ENCODE results near the gene PRKN.
A peak's percentile ranks its signal among the peaks of the same experiment; 100 is the strongest.

The PRKN gene

GRCh38 chr6:161377116-161377515, 1350.5 kb downstream of the PRKN start:
- no peak for DNase-seq (ENCODE audit: low spot score)

- DNase-seq (ENCODE audit: low spot score), result no peak
Measured at GRCh38 chr6:161376367-161376766, 1351.2 kb downstream of the PRKN start.

DNA sequence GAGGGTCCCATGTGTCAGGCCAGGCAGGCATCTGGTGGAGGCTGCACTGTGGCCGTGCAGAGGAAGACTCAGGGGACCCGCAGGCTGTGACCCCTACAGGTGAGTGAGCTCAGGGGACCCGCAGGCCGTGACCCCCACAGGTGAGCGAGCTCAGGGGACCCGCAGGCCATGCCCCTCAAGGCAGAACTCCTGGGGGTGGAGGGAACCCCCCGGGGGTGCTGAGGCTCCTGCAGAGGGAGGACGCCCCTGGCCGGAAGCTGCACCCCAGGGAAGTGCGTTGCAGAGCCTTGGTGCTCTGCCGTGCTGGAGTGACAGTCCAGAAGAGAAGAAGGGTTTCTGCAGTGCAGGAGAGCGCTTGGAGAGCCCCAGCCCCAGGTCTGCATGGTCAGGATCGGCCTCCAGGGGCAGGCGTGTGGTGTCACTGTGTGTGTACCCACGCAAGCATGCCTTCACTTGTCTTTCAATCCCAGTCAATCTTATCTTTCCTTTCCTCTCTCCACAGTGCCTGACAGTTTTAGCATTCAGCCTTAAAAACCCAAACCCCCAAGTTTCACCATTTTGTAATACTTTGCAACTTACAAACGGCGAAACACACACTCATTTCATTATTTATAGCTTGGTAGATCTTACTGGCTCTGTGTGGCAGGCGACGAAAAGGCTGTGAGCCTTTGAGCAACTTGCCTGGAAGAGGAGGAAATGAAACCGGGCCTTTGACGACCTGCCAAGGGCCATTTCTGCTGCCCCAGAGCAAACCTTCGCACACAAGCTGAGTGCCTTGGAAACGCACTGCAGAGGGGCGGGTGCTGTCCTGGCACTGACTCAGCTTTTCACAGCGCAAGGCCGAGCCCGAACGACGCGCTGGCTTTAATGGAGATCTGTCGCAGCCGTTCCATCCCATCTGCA, 1352.3 kb downstream of the PRKN start:
- no peak for DNase-seq (ENCODE audit: low spot score)

- peak; percentile 72 for DNase-seq (ENCODE audit: low spot score)
Measured at GRCh38 chr6:161373905-161374451, 1353.6 kb downstream of the PRKN start.

DNA sequence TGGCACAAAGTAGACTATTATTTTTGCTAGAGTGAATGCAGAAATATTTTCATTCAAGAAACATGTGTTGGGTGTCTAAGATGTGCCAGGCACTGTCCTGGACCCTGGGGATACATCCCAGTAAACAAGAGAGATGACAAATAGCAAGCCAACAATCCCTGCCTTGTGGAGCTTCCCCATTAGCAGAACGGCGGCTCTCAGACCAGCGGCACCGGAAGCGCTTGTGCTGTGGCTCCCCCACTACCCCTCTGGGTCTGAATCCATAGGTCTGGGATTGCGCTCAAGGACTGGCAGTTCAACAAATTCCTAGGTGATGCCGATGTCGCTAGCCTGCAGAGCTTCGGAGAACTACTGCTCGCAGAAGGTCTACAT, 1355.2 kb downstream of the PRKN start:
- no peak for DNase-seq (ENCODE audit: low spot score)

- DNase-seq (ENCODE audit: low spot score), result peak; percentile 71
Measured at GRCh38 chr6:161370880-161371279, 1356.7 kb downstream of the PRKN start.

DNA sequence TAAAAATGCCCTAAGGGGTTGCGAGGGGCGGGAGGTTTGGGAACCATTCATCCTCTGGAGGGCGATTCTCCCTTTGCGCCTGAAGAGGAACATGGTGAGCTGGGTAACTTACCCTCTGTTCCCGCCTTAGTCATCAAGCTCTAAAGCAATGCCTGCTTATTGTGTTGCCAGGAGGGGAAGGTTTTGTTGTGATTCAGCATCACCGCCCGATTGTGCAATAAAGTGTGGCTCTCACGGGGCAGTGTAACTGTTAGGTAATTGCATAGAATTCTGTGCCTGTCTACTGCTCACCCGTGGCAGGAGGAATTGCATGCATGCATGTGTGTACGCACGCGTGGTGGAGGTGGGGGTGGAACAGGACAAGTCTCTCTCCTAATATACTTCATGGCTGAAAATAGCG, 1358.2 kb downstream of the PRKN start:
- no peak for DNase-seq (ENCODE audit: low spot score)

- DNase-seq (ENCODE audit: low spot score), result no peak
Measured at GRCh38 chr6:161368514-161368913, 1359.1 kb downstream of the PRKN start.

DNA sequence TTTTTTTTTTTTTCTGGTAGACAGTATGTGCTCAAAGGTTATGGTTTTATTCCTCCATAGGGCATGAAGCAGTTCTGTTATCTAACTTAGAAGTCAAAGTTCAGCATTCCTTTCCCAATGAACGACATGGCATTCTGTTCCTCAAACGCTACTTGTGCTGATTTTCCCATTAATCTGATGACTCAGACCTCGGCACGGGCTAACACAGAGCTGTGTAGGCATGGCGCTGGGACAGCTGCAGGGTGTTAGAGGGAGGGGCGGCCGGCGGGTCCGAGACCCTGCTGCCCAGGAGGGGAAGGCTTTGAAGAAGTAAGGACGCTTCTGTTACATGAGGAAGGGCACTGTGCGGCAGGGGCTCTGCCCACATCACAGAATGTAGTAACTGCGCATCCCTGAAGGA, 1360.1 kb downstream of the PRKN start:
- DNase-seq (ENCODE audit: low spot score), result no peak

GRCh38 chr6:161366301-161366923, 1361.2 kb downstream of the PRKN start:
- DNase-seq (ENCODE audit: low spot score), result no peak

DNA sequence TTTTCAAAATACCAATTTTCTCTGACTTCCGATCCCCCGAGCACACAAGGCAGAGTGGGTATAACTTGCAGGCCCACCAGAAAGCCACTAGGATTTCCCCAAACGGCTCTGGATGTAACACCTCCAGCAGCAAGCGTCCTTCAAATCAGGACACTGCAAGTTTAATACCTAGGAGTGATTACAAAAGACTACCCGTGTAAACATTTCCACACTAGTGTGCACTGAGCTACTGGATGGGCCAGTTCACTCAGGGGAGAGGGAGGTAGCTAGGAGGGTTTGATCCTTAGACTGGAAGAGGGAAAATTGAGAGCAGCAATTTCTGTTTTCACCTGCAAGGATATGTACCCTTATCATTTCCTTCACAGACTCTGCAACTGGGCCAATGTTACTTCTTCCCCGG, 1361.9 kb downstream of the PRKN start:
- no peak for DNase-seq (ENCODE audit: low spot score)

- DNase-seq (ENCODE audit: low spot score), result no peak
Measured at GRCh38 chr6:161363286-161363685, 1364.3 kb downstream of the PRKN start.

DNA sequence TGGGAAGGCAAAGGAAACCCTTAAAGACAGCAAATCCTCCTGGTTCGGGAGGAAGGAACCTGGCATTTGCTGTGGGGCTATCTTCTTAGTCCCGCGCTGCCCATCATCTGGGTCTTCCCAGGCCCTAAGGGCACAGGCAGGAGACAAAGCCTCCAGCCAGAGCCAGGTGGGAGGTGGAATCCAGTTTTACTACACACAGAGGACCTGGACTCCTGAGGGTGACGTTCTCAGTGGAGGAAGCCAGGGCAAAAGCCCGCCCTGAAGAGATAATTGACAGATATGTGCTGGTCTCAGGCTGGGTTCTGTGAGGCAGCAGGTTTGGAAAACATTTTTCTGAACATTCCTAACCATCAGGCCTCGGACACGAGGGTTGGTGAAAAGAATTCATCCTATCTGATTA, 1365.3 kb downstream of the PRKN start:
- no peak for DNase-seq (ENCODE audit: low spot score)

- no peak for DNase-seq (ENCODE audit: low spot score)
Measured at GRCh38 chr6:161361529-161361928, 1366.0 kb downstream of the PRKN start.

DNA sequence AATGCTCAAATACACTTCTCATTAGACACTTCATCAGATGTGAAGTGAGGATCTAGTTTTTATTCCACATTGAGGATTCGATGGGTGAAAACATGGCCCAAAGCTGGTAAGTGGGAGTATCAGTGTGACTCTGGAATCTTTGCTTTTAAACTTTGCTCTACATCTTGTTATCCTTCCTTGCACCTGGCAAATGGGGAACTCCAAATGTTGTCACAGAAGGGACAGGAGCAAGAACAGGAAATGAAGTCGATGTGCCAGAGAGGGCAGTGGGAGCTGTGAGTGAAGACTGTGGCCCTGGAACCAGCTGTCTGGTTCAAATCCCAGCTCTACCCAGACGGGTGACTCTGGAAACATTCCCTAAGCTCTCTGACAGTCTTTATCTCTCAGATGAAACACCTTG, 1367.0 kb downstream of the PRKN start:
- DNase-seq (ENCODE audit: low spot score), result no peak

GRCh38 chr6:161359618-161359945, 1368.0 kb downstream of the PRKN start:
- DNase-seq (ENCODE audit: low spot score), result no peak

DNA sequence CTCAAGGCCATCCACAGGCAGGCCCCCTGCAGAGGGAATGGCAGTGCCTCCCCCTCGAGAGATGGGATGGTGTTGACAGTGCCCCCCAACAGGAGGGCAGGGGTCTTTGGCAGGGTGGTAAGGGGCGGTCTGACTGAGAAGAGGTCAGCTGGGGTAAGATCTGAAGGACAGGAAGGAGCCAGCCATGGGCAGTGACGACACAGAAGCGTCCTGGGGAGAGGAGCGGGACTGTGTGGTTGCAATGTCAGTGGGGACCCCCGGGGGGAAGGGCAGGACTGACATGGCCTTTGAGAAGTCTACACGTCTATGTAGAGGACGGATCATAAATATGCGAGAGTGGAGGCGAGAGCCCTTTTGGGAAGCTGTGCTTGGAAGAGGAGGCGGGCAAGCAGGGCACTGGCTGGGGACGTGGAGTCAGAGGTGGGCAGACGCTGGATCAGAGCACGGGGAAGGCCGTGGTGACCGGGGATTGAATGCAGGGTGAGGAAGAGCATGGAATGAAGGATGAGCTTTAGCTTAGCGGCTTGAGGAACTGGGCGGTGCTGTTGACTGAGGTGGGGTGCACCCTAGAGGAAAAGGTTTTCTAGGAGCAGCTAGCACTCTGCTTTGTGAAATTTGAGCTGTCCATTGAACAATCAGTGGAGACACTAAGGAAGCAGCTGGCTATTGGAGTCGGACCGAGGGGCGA, 1371.3 kb downstream of the PRKN start:
- DNase-seq (ENCODE audit: low spot score), result no peak

- DNase-seq (ENCODE audit: low spot score), result no peak
Measured at GRCh38 chr6:161355696-161356095, 1371.9 kb downstream of the PRKN start.

DNA sequence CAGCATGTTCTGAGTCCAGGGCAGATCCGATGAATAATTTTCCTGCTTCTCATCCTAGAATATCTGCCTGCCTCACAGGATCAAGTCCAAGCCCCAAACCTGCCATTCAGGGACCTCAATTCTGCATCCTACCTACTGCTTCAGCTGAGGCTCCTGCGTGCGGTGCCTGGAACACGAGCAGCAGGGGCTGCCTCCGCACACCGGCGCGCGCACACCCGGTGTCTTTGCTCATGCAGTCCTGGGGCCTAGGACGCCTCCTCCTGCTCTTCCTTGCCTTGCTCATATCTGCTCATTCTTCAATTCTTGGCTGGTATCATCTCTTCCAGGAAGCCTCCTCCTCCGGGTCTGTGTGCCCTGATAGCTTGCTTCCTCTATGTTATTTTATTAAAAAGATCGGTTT, 1372.6 kb downstream of the PRKN start:
- no peak for DNase-seq (ENCODE audit: low spot score)

- no peak for DNase-seq (ENCODE audit: low spot score)
Measured at GRCh38 chr6:161354276-161354840, 1373.2 kb downstream of the PRKN start.

- no peak for DNase-seq (ENCODE audit: low spot score)
Measured at GRCh38 chr6:161353208-161353613, 1374.4 kb downstream of the PRKN start.

- no peak for DNase-seq (ENCODE audit: low spot score)
Measured at GRCh38 chr6:161351858-161352257, 1375.7 kb downstream of the PRKN start.

DNA sequence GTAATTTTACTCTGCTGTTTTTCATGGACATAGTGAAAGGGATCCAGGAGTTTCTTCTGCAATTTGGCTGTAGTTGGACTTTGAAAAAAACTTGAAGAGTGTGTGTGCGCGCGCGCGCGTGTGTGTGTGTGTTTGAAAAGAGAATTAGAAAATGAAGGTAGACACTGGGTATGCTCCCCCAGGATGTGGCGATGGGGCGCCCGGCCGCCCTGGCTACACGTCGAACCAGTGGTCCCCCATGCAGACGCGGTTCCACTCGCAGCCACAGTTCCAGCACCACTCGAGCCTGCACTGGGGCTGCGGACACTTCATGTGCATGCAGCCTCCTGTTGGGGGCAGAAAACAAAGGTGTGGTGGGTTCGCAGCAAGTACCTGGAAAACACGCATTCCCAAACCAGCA, 1377.7 kb downstream of the PRKN start:
- DNase-seq (ENCODE audit: low spot score), result no peak
